MM.1S (cell line): ENCODE data around the gene ABCC8.

Source experiments
- EZH2 ChIP-seq: fragments of 300-600 bp; sonication (generic); optimal IDR thresholded peaks from 2 replicates; pipeline ENCODE3; 2017; ENCODE audit warnings: low read depth, mild to moderate bottlenecking, antibody characterized with exemption, low read length, mixed read lengths
- EZH2phosphoT487 ChIP-seq: fragments of 300-600 bp; sonication (generic); IDR thresholded peaks from 2 replicates; pipeline ENCODE4 v1.6.1; 2018; ENCODE audit warnings: antibody characterized with exemption, low read length
- TF ChIP-seq, protein P1 (sequence below): fragments of 300-600 bp; sonication (generic); IDR thresholded peaks from 2 replicates; pipeline ENCODE4 v1.5.1; 2016; ENCODE audit warnings: antibody characterized with exemption, low read length, mixed read lengths

DNA sequence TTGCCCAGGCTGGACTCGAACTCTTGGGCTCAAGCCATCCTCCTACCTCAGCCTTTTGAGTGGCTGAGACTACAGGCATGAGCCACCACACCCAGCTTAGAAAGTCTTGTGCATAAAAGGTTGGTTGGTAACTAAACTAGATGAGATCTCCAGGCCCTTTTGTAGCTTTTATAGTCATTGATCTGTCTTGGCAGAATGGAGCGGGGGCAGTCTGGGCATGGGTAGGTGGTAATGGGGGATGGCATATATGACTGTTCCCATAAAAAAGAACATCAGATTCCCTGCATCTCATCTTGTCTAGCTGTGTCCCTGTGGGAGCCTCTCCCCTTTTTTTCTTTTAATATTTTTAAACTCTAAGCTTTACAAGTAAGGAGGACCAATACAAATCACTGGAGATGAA is 30.2 kb downstream of the ABCC8 start:
- TF ChIP-seq EZH2 (no peak), EZH2phosphoT487 (no peak)
- TF ChIP-seq, protein P1, sequence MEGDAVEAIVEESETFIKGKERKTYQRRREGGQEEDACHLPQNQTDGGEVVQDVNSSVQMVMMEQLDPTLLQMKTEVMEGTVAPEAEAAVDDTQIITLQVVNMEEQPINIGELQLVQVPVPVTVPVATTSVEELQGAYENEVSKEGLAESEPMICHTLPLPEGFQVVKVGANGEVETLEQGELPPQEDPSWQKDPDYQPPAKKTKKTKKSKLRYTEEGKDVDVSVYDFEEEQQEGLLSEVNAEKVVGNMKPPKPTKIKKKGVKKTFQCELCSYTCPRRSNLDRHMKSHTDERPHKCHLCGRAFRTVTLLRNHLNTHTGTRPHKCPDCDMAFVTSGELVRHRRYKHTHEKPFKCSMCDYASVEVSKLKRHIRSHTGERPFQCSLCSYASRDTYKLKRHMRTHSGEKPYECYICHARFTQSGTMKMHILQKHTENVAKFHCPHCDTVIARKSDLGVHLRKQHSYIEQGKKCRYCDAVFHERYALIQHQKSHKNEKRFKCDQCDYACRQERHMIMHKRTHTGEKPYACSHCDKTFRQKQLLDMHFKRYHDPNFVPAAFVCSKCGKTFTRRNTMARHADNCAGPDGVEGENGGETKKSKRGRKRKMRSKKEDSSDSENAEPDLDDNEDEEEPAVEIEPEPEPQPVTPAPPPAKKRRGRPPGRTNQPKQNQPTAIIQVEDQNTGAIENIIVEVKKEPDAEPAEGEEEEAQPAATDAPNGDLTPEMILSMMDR = no peak
